ENCODE results near the gene GRK2. TPM values are rescaled to one million over a fixed set of nuclear protein-coding genes. Genes with fewer than 3 reads are reported as not detected.

GRK2 gene
- total and polyA plus RNA-seq, 2 of the 8 experiments (the other 6 are each of a cell fraction or from before 2014, with no cell fraction given) = 47.3 to 49.7 TPM

DNA sequence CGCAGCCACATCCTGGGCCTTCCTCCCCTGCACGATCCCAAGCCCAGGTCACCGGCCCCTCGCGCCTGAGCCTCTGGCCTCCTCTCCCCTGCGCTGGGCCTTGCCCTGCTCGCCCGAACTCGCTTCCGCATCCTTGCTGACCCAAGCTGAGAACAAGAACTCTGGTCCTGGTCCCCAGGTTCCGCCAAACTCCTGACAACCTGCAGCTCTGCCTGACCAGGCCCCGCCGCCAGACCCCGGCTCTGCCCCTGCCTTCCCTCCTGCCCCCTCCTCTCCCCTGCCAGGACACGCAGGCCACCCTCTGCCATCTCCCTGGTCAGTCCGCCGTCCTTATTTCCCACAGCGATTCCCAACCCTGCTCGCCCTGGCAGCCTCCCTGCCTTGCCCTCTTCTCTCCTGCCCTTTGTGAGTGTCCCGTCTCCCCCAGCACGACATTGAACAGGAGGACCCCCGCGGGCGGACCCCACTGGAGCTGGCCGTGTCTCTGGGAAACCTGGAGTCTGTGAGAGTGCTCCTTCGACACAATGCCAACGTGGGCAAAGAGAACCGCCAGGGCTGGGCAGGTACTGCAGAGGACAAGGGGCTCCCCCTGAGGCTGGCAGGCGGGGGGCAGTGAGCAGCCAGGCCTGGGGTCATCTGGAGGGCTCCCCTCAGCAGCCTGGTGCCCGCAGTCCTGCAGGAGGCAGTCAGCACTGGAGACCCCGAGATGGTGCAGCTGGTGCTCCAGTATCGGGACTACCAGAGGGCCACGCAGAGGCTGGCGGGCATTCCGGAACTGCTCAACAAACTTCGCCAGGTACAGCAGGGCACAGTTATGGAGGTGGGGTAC is 23.6 kb downstream of the GRK2 start:
- H3K4me3 ChIP-seq (ENCODE audit: extremely low read depth in 1 of 4, insufficient read depth in 2 of 4, low read depth in 3 of 4, low read length in 4 of 4) = peak overlapping the region; percentile 50 to 65 (median 57)
- no peaks in the 10 kb centered on the region; a peak in 1 of 4 replicates for H3K79me2 ChIP-seq (ENCODE audit: control insufficient read depth in 1 of 2, insufficient read depth in 2 of 2, low read length in 2 of 2)
- no peak overlapping the region for H3K23ac ChIP-seq (ENCODE audit: insufficient read length)
- H2AFZ ChIP-seq (ENCODE audit: low read length) = no peak overlapping the region
- H3K18ac ChIP-seq (ENCODE audit: extremely low read depth, low read length) = peak overlapping the region; percentile 48
- peaks cover 0 to 18% (median 11%) of the 10 kb centered on the region in 4 experiments; a peak in 6 of 7 replicates for H3K4me1 ChIP-seq (replicated peaks in 1 of 4; ENCODE audit: control insufficient read depth in 3 of 4, insufficient read depth in 4 of 4, low read length in 3 of 4)
- no peak overlapping the region for H3K14ac ChIP-seq (ENCODE audit: insufficient read length)
- peaks cover 7% of the 10 kb centered on the region; the same call in 1 of the 2 replicates for H3K23me2 ChIP-seq (ENCODE audit: low read depth, low read length)
- FAIRE-seq = no peak
- H2BK5ac ChIP-seq (ENCODE audit: low read depth, low read length) = no peak overlapping the region
- TF ChIP-seq SIN3A (conservative IDR thresholded peaks at IDR 0.05 in 1 of 2, IDR thresholded peaks at IDR 0.05 in 1 of 2; ENCODE audit: low read depth in 1 of 2, low read length in 2 of 2) = peak in 1 of 2 experiments; percentile 49; a peak in 1 of 4 replicates
- no peak for TF ChIP-seq KDM4A (IDR thresholded peaks at IDR 0.05; ENCODE audit: low read depth, low read length, severe bottlenecking)
- no peak overlapping the region for H3K56ac ChIP-seq (replicated peaks; ENCODE audit: insufficient read length, low read depth, low read length)
- H2BK120ac ChIP-seq (replicated peaks; ENCODE audit: low read depth, low read length) = no peak overlapping the region
- peak overlapping the region; percentile 85 for H3K4ac ChIP-seq (replicated peaks; ENCODE audit: insufficient read length, low read depth, low read length)
- H3K27ac ChIP-seq (ENCODE audit: low read depth, low read length) = no peak overlapping the region
- WGBS, 2 experiments (ENCODE audit: extremely low coverage in 1 of 2, insufficient coverage in 1 of 2, insufficient read length in 1 of 2, insufficient replicate concordance in 2 of 2, low coverage in 1 of 2, low lambda C conversion rate in 2 of 2, missing lambda C conversion rate in 1 of 2) = 61% methylated on average over 26 of the region's 36 CpGs; no CpG with 5 or more reads in 1 of the 2 experiments
- peaks cover 0 to 4% of the 10 kb centered on the region in 2 experiments for H4K20me1 ChIP-seq (replicated peaks in 1 of 2; ENCODE audit: control insufficient read depth in 1 of 2, insufficient read depth in 2 of 2, low read length in 2 of 2)
- no peaks in the 10 kb centered on the region for H3K9me3 ChIP-seq (ENCODE audit: insufficient read depth in 2 of 2, low read depth in 1 of 2, low read length in 1 of 2)
- H3K4me2 ChIP-seq (ENCODE audit: insufficient read depth in 1 of 2, low read depth in 2 of 2, low read length in 2 of 2) = peak overlapping the region; percentile 74 to 99
- no peak overlapping the region for H4K91ac ChIP-seq (replicated peaks; ENCODE audit: insufficient read length, low read length)
- POLR2A ChIA-PET (ENCODE audit: partially characterized antibody) = interaction anchor here (1.4 to 7.9 kb wide), 6 partner anchors 11 to 50 kb away, joined by 3 to 106 read pairs (median 18); partner anchors contain the start of genes GRK2 and SSH3
- CTCF ChIA-PET (ENCODE audit: partially characterized antibody) = interaction anchor here (0.5 to 5.9 kb wide), 11 partner anchors 11 to 236 kb away, joined by 3 to 47 read pairs (median 6); partner anchors contain the start of gene SSH3
- H4K5ac ChIP-seq (ENCODE audit: insufficient read length, low read depth, low read length) = peak overlapping the region; percentile 48
- 0 out of 2 replicates have a peak overlapping the region, but pooled peaks have one; percentile 50 for H2BK12ac ChIP-seq (ENCODE audit: low read depth, low read length)
- no peak overlapping the region for H2BK20ac ChIP-seq (ENCODE audit: low read length)
- no peaks in the 10 kb centered on the region; the same call in 1 of the 2 replicates for H3K79me1 ChIP-seq (ENCODE audit: low read depth, low read length)
- H4K8ac ChIP-seq (ENCODE audit: extremely low read depth, insufficient read depth, low read length) = no peak overlapping the region; the same call in 1 of the 2 replicates
- H3K9ac ChIP-seq (replicated peaks in 1 of 4; ENCODE audit: extremely low read depth in 1 of 4, low read depth in 3 of 4, low read length in 3 of 4) = peak overlapping the region in 2 of 4 experiments; percentile 48 to 58; a peak in 4 of 7 replicates
- H3K36me3 ChIP-seq (ENCODE audit: control insufficient read depth in 2 of 4, insufficient read depth in 4 of 4, low read length in 3 of 4) = peaks cover 2 to 17% (median 4%) of the 10 kb centered on the region in 4 experiments; a peak in 5 of 8 replicates
- no peak overlapping the region for H2AK5ac ChIP-seq (ENCODE audit: low read depth, low read length)
- peak in 1 of 2 experiments; percentile 64 for DNase-seq (ENCODE audit: low read depth in 1 of 2, low spot score in 2 of 2)
- no peaks in the 10 kb centered on the region for H3K27me3 ChIP-seq (replicated peaks in 1 of 4; ENCODE audit: control insufficient read depth in 3 of 4, extremely low read depth in 1 of 4, insufficient read depth in 3 of 4, low read length in 3 of 4)
- peak overlapping the region; percentile 61; the same call in 1 of the 2 replicates for H2BK15ac ChIP-seq (ENCODE audit: low read length)

Data from H1 (cell line).